IMR-90 (cell line): ENCODE measurements around the gene RARRES1. TPM values are rescaled to one million over a fixed set of nuclear protein-coding genes. Genes with fewer than 3 reads are reported as not detected.

Source experiments
- ATAC-seq: fragments of 200-7000 bp; cut with Tn5 transposase; 2 replicates; pipeline ENCODE4 v1.9.1; 2020; ENCODE audit warnings: low read depth, mild to moderate bottlenecking, moderate library complexity
- BruUV-seq: library from RNA; stranded (reverse); fragments of 400-500 nt; replicated peaks from 2 replicates; lab custom pipeline; 2021; lab: Mats Ljungman, UMichigan
- CTCF ChIA-PET: fragments of 300-600 bp; formaldehyde crosslinking; extraction: SDS; loops from one replicate; lab custom pipeline; 2021; ENCODE audit warnings: antibody characterized with exemption; lab: Yijun Ruan, JAX
- POLR2A ChIA-PET: fragments of 300-600 bp; sonication (Branson Sonifier 250); formaldehyde crosslinking; loops from one replicate; lab custom pipeline; 2022; ENCODE audit warnings: antibody characterized with exemption; ENCODE audit not compliant: unreplicated experiment; lab: Charles Lee
- DNase-seq: peaks from one replicate; pipeline ENCODE4 v3.0.0; 2013
- H2AFZ ChIP-seq: replicated peaks from 2 replicates; pipeline ENCODE3; 2013; ENCODE audit warnings: low read length, mild to moderate bottlenecking; ENCODE audit not compliant: poor library complexity
- H2AK5ac ChIP-seq: 2 replicates; pipeline ENCODE4 v1.6.1; 2013; ENCODE audit warnings: low read depth, low read length, inconsistent platforms
- H2AK9ac ChIP-seq: replicated peaks from 2 replicates; pipeline ENCODE3; 2013; ENCODE audit warnings: mild to moderate bottlenecking, low read depth, low read length, moderate library complexity; ENCODE audit not compliant: poor library complexity
- H2BK120ac ChIP-seq: 2 replicates; pipeline ENCODE4 v1.6.1; 2013; ENCODE audit warnings: low read depth, low read length, inconsistent platforms
- H2BK15ac ChIP-seq: 3 replicates; pipeline ENCODE4 v1.6.1; 2013; ENCODE audit warnings: low read depth, low read length, inconsistent platforms
- H2BK20ac ChIP-seq: 2 replicates; pipeline ENCODE4 v1.6.1; 2013; ENCODE audit warnings: low read depth, mild to moderate bottlenecking, inconsistent platforms, low read length, moderate library complexity
- H2BK5ac ChIP-seq: 2 replicates; pipeline ENCODE4 v1.6.1; 2013; ENCODE audit warnings: mild to moderate bottlenecking, low read depth, low read length, inconsistent platforms; ENCODE audit not compliant: poor library complexity, severe bottlenecking
- H3K14ac ChIP-seq: replicated peaks from 2 replicates; pipeline ENCODE4 v1.6.1; 2013; ENCODE audit warnings: low read depth, low read length, inconsistent platforms
- H3K18ac ChIP-seq: 2 replicates; pipeline ENCODE4 v1.6.1; 2013; ENCODE audit warnings: low read depth, low read length, control low read depth
- H3K23ac ChIP-seq: 2 replicates; pipeline ENCODE4 v1.6.1; 2013; ENCODE audit warnings: low read depth, low read length, inconsistent platforms
- H3K27ac ChIP-seq: 2 replicates; pipeline ENCODE4 v1.5.1; 2013; ENCODE audit warnings: mild to moderate bottlenecking, control low read depth, low read length; ENCODE audit not compliant: insufficient read depth
- H3K27me3 ChIP-seq: 2 replicates; pipeline ENCODE4 v1.6.1; 2013; ENCODE audit warnings: low read length; ENCODE audit not compliant: control insufficient read depth, insufficient read depth
- H3K36me3 ChIP-seq: 2 replicates; pipeline ENCODE4 v1.6.1; 2013; ENCODE audit warnings: low read length, mixed read lengths; ENCODE audit not compliant: control insufficient read depth, insufficient read depth
- H3K4ac ChIP-seq: 2 replicates; pipeline ENCODE4 v1.6.1; 2013; ENCODE audit warnings: low read depth, low read length, inconsistent platforms
- H3K4me1 ChIP-seq: 2 replicates; pipeline ENCODE4 v1.6.1; 2013; ENCODE audit warnings: low read length, mixed read lengths; ENCODE audit not compliant: control insufficient read depth, insufficient read depth
- H3K4me2 ChIP-seq: 2 replicates; pipeline ENCODE4 v1.6.1; 2013; ENCODE audit warnings: low read depth, mild to moderate bottlenecking, control low read depth, low read length, moderate library complexity
- H3K4me3 ChIP-seq: 2 replicates; pipeline ENCODE4 v1.5.1; 2013; ENCODE audit warnings: low read depth, mild to moderate bottlenecking, control low read depth, low read length, moderate library complexity; ENCODE audit not compliant: insufficient read depth
- H3K56ac ChIP-seq: 2 replicates; pipeline ENCODE4 v1.6.1; 2013; ENCODE audit warnings: low read length, inconsistent platforms; ENCODE audit not compliant: insufficient read depth; ENCODE audit errors: extremely low read depth
- H3K79me1 ChIP-seq, 2 experiments: 2 replicates each; pipeline ENCODE4 v1.6.1; 2013; ENCODE audit warnings: low read length in 2 of 2, inconsistent platforms in 1 of 2, low read depth in 1 of 2
- H3K9ac ChIP-seq: 2 replicates; pipeline ENCODE4 v1.6.1; 2013; ENCODE audit warnings: low read depth, low read length, control low read depth
- H3K9me1 ChIP-seq: 2 replicates; pipeline ENCODE4 v1.6.1; 2013; ENCODE audit warnings: low read length, inconsistent platforms; ENCODE audit not compliant: insufficient read depth
- H3K9me3 ChIP-seq: 2 replicates; pipeline ENCODE4 v1.6.1; 2013; ENCODE audit warnings: low read length; ENCODE audit not compliant: control insufficient read depth, insufficient read depth
- H4K20me1 ChIP-seq: 2 replicates; pipeline ENCODE4 v1.6.1; 2013; ENCODE audit warnings: low read length, inconsistent platforms; ENCODE audit not compliant: insufficient read depth
- H4K5ac ChIP-seq: 2 replicates; pipeline ENCODE4 v1.6.1; 2013; ENCODE audit warnings: mild to moderate bottlenecking, low read depth, low read length, control low read depth
- H4K8ac ChIP-seq, 2 experiments: 2 replicates each; pipeline ENCODE4 v1.6.1; 2013; ENCODE audit warnings: low read depth in 2 of 2, low read length in 2 of 2, control low read depth in 1 of 2, inconsistent platforms in 1 of 2
- H4K91ac ChIP-seq: 2 replicates; pipeline ENCODE4 v1.6.1; 2013; ENCODE audit warnings: low read depth, low read length, inconsistent platforms; ENCODE audit not compliant: insufficient read depth
- CEBPB ChIP-seq: IDR thresholded peaks from 2 replicates; pipeline ENCODE4 v1.6.1; 2012; ENCODE audit warnings: low read depth, low read length, improper control_type of control experiment
- WGBS, 2 experiments: methylation state at CpG; one replicate each; pipeline versions ENCODE4 v1.1.5 to v1.1.7; 2013; ENCODE audit warnings: missing lambda C conversion rate in 2 of 2; ENCODE audit not compliant: insufficient read length in 1 of 2; ENCODE audit errors: extremely low coverage in 2 of 2; 5-methylcytosine and 5-hydroxymethylcytosine counted together
- dilution Hi-C: fragments of 300-500 bp; cut with HindIII; formaldehyde crosslinking; loops from one replicate; pipeline ENCODE4 v1.14.3; 2018; ENCODE audit warnings: low sequenced_read_pairs; ENCODE audit not compliant: unreplicated experiment
- in situ Hi-C: fragments of 300-500 bp; cut with MboI; formaldehyde crosslinking; loops from 3 replicates; pipeline ENCODE4 v1.14.3; 2019; ENCODE audit warnings: low sequenced_read_pairs, inconsistent platforms, mixed read lengths
- intact Hi-C: fragments of 100-400 bp; cut with micrococcal nuclease; formaldehyde crosslinking; loops from 2 replicates; pipeline ENCODE4 v1.10.0; 2022
- polyA plus RNA-seq, 3 experiments: library from polyadenylated mRNA; depleted of rRNA; stranded (reverse); fragments of >200 nt; gene quantifications; 2 replicates each; pipeline ENCODE4 v1.2.3, GENCODE V29; 2012; ENCODE audit warnings: low replicate concordance in 1 of 3
- total RNA-seq: library from RNA; depleted of rRNA; stranded (reverse); fragments of >200 nt; gene quantifications from 2 replicates; pipeline ENCODE4 v1.2.3, GENCODE V29; 2012

The RARRES1 gene
- total and polyA plus RNA-seq, 2 of the 4 experiments (the other 2 are of a cell fraction) = 0.90 to 3.0 TPM

- Histone ChIP-seq H2AFZ (no peak overlapping the region), H3K79me1 (no peaks in the 10 kb centered on the region), H2BK120ac (no peak overlapping the region), H3K27ac (no peak overlapping the region), H2BK15ac (no peak overlapping the region), H3K36me3 (no peaks in the 10 kb centered on the region), H4K91ac (no peak overlapping the region), H3K14ac (no peak overlapping the region), H3K9me3 (peaks cover 2% of the 10 kb centered on the region; the same call in 1 of the 2 replicates), H3K56ac (no peak overlapping the region), H4K20me1 (no peaks in the 10 kb centered on the region), H2AK5ac (no peak overlapping the region), H4K8ac (no peak overlapping the region), H3K4me3 (no peak overlapping the region), H3K4ac (no peak overlapping the region), H3K27me3 (no peaks in the 10 kb centered on the region), H3K9ac (no peak overlapping the region), H3K23ac (no peak overlapping the region), H2BK20ac (no peak overlapping the region), H3K4me1 (peaks cover 13% of the 10 kb centered on the region), H4K5ac (no peak overlapping the region), H3K18ac (no peak overlapping the region), H2BK5ac (no peak overlapping the region), H3K4me2 (no peak overlapping the region), H2AK9ac (no peak overlapping the region), H3K9me1 (no peaks in the 10 kb centered on the region)
- no CpG with 5 or more reads among the region's 1 CpG for WGBS, 2 experiments
- no TSS peak for BruUV-seq
- in situ Hi-C loops (loop anchor here (25.0 kb wide), 1 partner anchor 670 kb away; the partner anchor contains the start of genes RSRC1 and SHOX2), dilution Hi-C loops (no loop called here), intact Hi-C loops (no loop called here)
- POLR2A ChIA-PET = no interaction called here
- TF ChIP-seq CEBPB = no peak
- CTCF ChIA-PET = no interaction called here
- ATAC-seq (no peak), DNase-seq (no peak)
Measured at GRCh38 chr3:158781849-158782248, 49.6 kb upstream of the RARRES1 start.
